HG03354 (cell line): ENCODE data around the gene SMAD6.

Experiments used
- ATAC-seq: cut with Tn5 transposase; IDR thresholded peaks from one replicate; pipeline ENCODE4 v1.9.1; 2021; ENCODE audit warnings: mild to moderate bottlenecking; ENCODE audit not compliant: unreplicated experiment, poor library complexity, severe bottlenecking

The SMAD6 gene

DNA sequence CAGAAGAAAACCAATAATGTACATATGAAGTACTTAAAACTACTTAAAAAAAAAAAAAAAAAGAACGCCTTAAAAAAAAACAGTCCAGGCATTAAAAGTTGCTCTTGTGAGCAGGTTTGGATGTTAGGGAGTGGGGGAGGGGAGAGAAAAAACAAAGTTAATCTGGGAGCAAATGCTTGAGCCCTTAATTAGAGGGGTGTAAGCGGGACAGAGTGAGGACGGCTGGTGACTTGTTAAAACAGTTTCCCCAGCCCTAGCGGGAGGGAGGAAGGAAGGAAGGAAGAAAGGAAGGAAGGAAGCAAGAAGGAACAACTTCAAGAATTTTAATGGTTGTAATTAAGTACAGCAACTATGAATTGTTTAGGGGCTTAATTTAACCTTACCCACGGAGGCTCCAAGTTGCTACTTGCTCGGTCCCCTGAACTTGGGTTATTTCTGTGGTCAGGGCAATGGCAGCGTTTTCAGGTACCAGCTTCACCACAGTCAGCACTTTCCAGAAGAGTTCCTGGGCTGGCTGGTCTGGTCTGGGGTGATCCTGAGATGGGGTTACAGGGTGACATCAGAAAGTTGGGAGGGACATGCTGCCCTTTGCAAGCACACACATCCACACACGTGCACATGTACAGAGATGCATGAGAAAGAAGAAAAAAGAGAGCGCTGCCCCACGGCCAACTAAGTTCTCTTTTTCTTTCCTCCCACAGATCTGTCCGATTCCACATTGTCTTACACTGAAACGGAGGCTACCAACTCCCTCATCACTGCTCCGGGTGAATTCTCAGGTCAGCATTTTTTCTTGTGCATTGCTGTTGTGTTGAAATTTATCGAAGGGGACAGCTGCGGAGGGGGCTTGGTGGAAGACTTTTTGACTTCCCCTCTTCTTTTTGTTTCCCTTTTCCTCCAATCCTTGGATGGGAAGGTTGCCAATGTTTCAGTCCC is 14.0 kb downstream of the SMAD6 start:
- no peak for ATAC-seq

DNA sequence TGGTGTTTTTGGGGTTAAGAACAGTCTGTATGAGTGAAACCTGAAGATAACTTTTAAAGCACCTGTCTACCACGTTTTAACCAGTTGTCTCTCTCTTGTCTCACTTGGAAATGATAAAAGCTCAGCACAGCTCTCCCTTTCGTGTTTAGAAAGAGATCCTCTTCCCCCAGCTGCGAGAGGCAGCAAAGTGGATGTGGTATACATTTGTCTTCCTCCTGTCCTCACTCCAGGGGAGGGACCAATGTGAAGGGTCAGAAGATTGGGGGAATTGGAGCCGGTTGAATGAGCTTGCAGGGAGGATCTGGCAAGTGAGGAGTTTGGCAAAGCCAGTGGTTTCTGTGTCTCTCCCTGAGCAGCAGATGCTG is 14.6 kb downstream of the SMAD6 start:
- ATAC-seq: no peak

DNA sequence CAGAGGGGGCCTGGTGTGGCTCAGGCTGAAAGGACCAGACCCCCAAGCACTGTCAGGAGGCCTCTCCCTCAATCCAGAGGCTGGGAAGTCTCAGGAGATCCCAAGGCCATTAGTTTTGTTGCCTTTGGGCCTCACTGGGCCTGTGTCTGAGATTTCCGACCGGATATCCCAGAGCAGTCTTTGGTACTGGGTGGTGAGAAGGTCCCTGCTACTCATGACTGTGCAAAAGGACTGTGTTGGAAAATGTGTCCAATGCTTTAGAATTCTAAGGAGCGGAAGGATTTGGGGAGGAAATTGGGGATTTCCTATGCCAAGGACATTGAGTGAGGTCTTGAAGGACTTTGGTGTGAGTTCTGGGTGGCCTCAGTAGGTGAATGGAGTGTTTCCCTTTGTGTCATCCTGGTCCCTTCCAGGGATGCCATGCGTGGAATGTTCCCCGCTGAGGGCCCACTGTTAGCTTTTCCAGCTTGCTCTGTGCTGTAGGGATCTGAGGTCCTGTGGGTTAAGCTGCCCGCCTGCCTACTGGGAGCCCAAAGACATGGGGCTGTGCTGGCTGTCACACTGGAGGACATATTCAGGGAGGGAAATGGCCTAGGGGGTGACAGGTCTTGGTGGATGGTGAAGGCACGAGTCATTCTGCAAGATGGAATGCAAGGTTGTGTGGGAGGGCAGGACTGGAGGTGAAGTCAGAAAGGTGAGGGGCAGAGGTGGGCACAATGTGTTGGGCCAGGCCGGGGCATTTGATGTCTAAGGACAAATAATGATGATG is 16.4 kb downstream of the SMAD6 start:
- ATAC-seq: no peak

DNA sequence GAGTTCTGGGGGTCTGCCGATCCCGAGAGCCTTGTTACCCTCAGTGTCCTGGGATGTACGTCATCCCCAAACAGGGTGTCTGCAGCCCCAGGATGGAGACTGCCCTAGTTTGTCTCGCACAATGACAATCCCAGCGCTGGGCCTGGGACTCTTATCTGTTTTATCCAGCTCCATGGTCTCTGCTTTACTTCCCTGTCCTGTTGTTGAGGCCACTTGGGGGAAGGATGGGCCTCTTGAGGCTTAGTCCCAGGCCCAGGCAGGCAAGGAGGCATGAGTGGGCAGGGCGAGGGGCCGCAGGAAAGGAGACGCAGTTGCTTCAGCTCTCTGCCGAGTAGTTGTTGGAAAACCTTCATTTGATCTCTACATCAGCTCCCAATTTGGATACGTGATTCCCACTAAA is 17.4 kb downstream of the SMAD6 start:
- ATAC-seq: no peak

DNA sequence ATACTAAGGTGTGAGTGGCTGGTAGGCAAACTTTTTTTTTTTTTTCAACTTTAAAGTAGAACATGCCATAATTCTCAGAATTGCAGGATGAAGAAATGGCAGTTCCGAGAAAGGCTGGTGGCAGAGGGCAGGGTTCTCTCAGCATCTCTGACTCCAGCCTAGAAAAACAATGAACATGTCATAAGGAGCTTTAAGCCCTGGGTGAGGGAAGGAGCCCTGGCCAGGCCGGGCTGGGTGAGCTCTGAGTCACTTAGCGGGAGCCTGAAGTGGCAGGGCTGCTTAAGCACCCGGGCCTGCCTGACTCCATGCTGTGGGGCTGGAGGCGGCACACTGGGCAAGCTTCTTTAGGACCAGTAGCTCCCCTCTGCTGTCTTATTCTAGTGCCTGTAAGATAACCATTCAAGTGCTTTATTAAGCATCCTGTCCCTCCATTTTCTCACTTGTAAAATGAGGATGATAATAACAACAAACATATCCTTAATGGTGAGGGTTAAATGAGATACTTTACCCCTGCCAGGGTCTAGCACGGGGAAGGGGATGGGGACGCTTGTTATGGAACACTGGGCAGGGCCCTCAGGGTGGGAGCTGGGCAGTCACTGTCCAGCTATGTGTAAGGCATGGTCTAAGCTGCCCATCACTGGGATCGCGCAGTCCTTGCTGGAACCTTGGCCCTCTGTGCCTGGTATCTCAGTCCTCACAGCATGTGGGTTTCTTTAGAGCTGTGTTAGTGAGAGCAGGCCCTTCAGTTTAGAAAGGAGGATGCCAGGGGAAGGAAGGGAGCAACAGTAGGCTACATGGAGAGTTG is 18.4 kb downstream of the SMAD6 start:
- no peak for ATAC-seq

DNA sequence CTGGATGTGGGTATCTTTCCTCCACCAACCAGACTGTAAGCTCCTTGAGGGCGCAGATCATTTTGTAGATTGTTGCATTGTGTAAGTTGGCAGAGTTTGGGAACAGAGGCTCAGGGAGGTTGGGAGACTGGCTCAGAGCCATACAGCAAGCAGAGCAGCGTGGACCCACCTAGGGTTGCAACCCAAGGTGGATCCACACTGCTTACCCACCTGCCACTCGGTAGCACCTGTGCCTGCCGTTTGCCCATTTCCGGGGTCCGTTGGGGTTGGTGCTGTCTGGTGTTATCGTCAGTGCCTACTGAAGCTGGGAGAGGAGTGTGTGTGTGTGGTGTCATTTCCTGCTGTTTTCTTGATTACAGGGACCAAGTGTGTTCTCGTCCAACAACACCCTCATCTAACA is 19.0 kb downstream of the SMAD6 start:
- ATAC-seq: no peak

DNA sequence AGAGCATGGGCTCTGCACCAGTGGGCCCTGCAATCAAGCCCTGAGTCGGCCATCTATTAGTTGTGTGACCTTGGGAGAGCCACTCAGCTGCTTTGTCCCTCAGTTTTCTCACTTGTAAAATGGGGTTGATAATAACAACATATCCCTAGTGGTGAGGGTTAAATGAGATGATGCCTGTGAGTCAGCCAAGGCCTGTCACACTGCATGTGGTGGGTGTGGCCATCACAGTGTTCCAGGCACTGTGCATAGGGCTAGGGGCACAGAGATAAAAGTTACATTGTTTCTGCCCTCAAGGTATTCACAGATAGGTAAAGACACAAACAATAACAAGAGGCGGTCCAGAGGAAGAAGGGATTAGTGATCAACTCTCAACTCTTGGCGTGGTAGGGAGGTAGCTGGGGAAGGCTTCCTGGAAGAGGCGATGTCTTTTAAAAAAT is 19.5 kb downstream of the SMAD6 start:
- ATAC-seq: no peak

DNA sequence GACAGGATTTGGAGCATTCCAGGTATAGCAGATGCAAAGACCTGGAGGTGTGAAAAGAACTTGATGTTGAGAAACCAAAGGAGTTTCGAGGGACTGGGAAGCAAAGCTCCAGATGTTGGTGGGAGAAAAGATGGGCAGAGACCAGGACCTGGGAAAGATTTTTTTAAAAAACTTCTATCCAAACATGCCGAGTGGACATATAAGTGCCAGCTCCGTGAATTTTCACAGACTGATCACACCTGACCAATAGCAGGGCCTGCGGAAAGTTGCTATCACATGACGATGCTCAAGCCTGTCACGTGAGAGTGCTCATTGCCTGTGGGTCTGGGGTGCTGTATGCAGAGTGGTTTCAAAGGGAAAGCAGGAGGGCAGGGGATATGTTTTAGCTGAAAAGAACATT is 19.9 kb downstream of the SMAD6 start:
- ATAC-seq: no peak

DNA sequence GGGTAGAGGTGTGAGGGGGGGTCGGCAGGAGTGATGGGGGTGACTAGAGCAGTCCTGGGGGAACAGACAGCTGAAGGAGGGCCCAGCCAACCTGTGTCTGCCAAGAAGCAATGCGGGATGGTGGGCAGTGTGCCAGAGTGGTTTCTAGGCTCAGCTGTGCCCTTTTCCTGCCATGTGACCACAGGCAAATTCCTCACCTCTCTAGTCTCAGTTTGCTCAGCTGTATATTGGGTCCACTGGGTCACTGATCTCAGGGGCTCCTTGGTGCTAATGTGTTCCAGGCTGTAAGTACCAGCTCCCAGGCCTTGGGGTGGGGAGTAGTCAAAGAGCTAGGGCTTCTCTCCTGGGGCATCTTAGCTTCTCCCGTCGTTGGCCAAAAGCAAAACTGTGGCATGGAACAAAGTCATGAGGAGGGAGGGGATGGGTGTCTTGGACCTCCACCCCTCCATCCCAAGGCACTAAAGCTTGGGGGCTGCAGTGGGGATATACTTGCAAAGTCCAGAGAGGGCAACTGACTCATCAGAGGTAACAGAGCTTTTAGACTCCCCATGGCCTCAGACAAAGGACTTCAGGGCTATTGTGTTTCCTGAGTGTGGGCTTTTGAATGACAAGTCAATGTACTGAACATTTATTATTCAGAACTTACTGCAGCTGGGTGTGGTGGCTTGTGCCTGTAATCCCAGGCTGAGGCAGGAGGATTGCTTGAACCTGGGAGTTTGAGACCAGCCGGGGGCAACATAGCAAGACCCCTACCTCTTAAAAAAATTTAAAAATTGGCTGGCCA is 20.9 kb downstream of the SMAD6 start:
- no peak for ATAC-seq

DNA sequence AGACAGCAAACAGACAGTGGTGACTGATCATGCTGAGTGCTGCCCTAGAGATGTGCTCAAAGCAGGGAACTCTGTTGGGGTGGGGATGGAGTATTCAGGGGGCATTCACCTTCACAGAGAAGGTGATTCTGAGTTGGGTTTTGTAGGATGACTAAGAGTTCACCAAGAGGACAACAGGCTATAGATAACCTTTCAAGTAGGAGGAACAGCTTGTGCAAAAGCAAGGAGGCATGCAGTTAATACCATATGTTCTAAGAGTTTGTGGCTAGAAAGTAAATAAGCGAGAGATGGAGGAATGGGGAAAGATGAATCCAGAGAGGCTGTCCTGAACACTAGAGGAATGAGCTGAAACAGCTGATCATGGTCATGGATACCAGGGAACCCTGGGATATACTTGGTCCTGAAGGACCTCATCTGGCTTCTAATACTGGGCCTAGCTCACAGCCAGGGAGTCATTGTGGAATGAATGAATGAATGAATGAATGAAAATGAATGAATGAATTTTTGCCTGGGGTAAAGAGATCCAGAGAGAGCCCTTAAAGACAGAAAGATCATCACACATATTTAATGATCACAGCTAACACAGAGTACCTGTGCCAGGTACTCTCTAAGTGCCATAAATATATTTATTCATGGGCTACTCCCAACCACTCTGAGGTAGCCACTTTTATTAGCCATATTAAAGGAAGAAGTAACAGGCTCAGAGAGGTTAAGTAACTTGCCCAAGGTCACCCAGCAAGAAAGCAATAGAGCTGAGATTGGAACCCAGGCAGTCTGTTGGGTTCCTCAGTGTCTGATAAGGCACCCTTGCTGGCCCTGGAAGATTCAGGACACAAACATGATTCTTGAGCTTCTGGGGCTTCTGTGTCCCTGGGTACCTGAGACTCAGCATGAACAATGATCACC is 22.0 kb downstream of the SMAD6 start:
- ATAC-seq: no peak

DNA sequence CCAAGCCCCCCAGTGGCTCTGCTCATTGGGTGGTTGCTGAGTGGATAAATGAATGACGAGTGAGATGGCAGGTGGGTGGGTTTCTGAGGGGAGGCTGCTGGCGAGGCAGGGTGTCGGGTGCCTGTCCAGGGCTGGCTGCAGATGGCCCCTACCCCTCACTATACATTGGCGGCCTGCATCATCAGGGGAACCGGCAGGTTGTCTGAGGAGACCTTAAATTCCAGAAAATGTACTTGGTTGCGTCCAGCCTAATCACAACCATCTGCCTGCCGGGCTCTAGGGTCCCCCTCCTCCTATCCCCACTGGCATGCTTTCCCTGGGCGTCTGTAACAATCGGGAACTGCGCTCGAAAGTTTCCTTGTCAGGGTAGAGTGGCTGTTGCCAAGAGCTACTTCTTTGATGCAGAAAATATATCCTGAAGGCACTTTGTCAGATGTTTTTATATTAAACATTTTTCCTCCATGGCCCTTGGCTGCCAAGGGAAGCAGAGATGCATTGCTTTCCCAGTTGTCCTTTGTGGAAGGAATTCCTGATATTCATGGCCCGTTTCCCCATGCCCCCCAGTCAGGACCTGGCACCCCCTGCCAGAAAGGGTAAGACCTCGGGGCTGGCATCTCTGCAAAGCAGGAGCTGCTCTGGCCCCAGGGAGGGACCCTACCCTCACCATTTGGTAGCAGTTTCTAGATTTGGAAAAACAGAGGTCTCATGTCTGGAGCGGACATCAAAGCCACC is 22.9 kb downstream of the SMAD6 start:
- no peak for ATAC-seq

DNA sequence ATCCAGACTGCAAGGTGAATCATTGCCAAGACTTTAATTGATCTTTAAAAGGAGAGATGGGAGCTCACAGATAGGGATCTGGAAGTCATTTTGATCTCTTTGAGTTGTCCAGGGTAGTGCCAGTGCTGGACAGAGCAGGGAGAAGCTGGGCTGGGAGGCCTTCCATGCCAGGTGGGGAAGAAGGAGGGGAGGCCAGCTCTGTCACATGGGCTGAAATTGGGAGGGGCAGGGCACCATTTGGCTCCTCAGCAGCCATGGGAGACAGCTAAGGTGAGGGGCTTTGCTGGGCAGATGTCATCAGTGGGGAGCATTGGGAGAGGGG is 23.4 kb downstream of the SMAD6 start:
- no peak for ATAC-seq

DNA sequence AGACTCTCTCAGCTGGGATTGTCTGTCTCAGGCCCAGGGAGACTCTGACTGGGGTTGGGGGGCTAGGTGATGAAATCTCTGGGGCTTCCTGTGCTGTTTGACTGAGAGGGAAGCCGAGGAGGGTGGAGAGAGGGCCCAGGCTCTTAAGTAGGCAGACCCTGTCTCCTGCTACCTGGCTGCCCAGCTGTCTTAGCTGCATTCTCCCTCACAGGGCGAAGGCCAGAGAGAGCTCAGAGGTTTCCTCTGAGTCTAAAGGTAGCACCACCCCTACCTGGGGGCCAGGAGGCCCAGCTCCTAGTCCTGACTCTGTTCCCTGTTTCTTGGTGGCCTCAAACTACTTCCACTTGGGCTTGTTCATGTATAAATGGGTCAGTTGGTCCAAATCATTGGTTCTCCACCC is 24.4 kb downstream of the SMAD6 start:
- ATAC-seq: no peak

DNA sequence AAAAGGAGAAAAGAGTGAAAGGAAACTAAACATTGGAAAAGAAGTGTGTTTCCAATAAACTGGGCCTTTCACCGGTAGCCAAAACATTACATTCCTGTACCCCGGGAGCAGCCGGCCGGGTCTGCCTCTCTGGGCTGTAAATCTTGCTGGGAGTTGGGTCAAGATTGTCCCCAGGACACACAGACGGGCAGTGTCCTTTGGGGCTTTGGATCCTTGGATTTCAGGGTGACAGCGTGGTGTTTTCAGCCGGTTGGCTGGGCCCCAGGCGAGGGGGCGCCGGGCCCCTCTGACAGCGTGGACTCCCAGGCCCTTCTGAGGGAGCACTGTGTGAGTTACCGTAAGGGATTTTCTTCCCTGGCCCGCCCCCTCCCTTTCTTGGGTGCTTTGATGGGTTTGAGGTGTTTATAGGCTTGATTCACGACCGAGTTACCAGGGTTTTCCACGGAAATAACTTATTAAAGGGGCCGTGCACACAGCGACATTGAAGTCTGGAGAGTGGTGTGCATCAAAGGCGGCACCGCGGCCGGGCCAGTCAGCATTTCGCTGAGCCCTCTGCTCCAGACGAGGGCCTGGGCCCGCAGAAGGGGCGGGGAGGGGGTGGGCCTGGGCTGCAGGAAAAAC is 27.4 kb downstream of the SMAD6 start:
- no peak for ATAC-seq

DNA sequence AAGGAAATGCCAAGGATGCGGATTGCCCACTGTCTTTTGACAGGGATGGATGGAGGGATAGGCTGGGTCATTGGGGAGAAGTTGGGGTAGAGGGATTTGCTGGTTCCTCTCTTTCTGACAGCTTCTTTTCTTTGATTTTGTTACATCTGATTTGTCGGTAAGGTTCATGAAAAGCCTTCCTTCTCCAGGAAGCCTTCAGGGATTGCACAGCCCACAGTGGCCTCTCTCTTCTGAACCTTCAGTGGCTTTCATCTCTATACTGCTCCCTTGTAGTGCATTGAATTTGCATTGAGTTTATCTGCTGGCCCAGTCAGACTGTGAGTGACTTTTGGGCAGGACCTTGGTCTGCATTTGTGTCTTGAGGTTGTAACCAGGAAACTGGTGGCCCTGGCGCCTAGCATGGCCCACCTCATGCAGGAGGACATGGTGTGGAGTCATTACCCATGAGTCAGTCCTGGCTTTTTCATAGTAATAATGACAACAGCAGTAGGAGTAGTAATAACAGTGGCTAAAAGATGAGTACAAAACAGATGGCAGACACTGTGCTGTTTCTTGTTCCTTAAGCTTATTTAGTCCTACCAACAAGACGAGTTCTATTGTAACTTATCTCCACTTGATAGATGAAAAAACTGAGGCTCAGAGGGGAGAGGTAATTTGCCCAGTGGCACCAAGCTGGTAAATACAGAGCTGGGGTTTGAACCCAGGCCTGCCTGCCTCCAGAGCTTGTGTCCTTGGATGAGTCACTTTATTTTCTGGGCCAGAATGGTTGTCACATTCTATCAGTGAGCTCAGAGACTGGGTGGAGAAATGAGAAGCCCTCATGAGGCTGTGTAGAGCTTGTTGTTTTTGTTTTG is 28.4 kb downstream of the SMAD6 start:
- no peak for ATAC-seq

DNA sequence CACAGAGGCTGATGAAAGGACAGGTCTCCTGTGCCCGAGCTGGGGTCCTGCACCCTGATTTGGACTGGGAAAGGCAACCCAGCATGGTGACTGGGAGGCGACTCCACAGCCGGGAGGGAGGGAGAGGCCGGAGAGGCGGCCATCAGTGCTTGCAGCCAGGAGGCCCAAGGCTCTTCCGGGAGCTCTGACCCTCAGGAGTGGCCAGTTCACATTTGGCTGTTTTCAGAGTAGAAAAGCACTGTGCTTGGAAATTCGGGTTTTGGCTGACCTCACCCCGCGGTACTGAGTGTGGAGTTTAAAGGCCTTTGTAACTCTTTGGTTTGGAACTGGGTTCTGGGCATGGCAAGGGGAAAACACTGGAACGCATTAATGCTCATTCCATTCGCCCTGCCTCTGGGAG is 31.9 kb downstream of the SMAD6 start:
- ATAC-seq: no peak
